ENCODE results near the gene GOSR1.

DNA sequence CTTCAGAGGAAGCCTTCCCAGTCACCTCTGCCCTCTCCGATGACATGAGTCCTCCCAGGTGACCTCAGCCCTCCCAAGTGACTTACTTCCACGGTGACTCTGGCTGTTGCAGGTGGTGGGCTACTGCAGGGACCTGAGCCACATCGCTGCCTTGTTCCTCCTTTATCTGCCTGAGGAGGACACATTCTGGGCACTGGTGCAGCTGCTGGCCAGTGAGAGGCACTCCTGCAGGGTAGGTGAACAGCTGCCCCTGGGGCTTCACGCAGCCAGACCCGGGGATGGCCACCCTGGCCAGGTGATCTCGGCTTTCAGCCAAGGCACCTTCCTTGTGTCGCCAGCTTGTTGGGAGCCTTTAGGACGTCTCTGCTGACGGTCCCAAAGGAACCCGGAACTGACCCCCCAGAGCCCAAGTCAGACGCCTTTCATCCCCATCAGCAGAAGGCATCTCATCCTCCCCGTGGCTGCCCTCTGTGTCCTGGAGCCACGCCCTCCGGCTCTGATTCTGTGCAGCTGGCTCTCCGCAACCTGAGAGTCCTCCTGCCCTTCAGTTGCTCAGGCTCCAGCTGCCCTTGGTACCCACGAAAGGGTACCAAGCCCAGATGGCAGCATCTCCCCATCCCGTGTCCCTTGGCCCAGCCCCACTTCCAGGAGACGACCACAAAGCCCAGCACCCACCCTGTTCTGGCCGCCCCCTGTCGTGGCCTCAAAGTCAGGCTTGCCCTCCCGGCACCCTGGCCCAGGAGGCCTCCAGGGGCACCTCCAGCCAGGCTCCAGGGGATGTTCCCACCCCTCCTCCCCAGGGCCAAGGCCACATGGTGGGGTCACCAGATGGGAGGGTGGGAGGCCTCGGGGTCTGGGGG is 81.7 kb downstream of the GOSR1 start:
- no peak for TF ChIP-seq GATA3 (IDR thresholded peaks at IDR 0.05; ENCODE audit: low read depth, low read length)
- no peak for TF ChIP-seq GATA2 (IDR thresholded peaks at IDR 0.05; ENCODE audit: low read depth, low read length)
